Dendritic cell treated with granulocyte-macrophage colony-stimulating factor and Interleukin-4, amounts not matched to agents 40 ng/mL and 50 ng/mL, for 4 days (primary cell): ENCODE results near the gene IGSF1.

Experiments
- H3K27ac Mint-ChIP-seq: one replicate; pipeline ENCODE4 v1.8.0; 2022; ENCODE audit warnings: mild to moderate bottlenecking, mixed read lengths
- H3K27me3 Mint-ChIP-seq: one replicate; pipeline ENCODE4 v1.8.0; 2022; ENCODE audit warnings: mild to moderate bottlenecking, mixed read lengths
- H3K36me3 Mint-ChIP-seq: one replicate; pipeline ENCODE4 v1.8.0; 2022; ENCODE audit warnings: low read depth, mixed read lengths
- H3K4me1 Mint-ChIP-seq: one replicate; pipeline ENCODE4 v1.8.0; 2022; ENCODE audit warnings: low read depth, mixed read lengths
- H3K4me3 Mint-ChIP-seq: one replicate; pipeline ENCODE4 v1.8.0; 2022; ENCODE audit warnings: mild to moderate bottlenecking, moderate library complexity, mixed read lengths
- H3K9me3 Mint-ChIP-seq: one replicate; pipeline ENCODE4 v1.8.0; 2022; ENCODE audit warnings: mixed read lengths
- intact Hi-C: fragments of 100-400 bp; cut with micrococcal nuclease; formaldehyde crosslinking; loops from one replicate; pipeline ENCODE4 v1.15.0; 2022

Gene IGSF1

GRCh38 chrX:131288738-131289511, at the start of gene IGSF1:
TSS of gene IGSF1 (minus strand) at chrX:131289306. CDS start at chrX:131286674, 2,632 bp downstream.
- intact Hi-C loops: no loop called here
- peaks cover 21% of the 10 kb centered on the region for H3K27me3 Mint-ChIP-seq
- no peak within 1 kb of the TSS for H3K4me3 Mint-ChIP-seq
- no peaks in the 10 kb centered on the region for H3K4me1 Mint-ChIP-seq
- H3K36me3 Mint-ChIP-seq: no peaks in the 10 kb centered on the region
- H3K9me3 Mint-ChIP-seq: no peaks in the 10 kb centered on the region
- no peak within 1 kb of the TSS for H3K27ac Mint-ChIP-seq

GRCh38 chrX:131332331-131332730, 43.2 kb upstream of the IGSF1 start:
- intact Hi-C loops: no loop called here

GRCh38 chrX:131331152-131331551, 42.0 kb upstream of the IGSF1 start:
- Mint-ChIP-seq H3K9me3 (no peaks in the 10 kb centered on the region), H3K4me1 (no peaks in the 10 kb centered on the region), H3K4me3 (no peak overlapping the region), H3K27me3 (no peaks in the 10 kb centered on the region), H3K36me3 (no peaks in the 10 kb centered on the region), H3K27ac (no peak overlapping the region)
- intact Hi-C loops: no loop called here

More at GRCh38 chrX:131332331-131332730, 43.2 kb upstream of the IGSF1 start:
- H3K27me3 Mint-ChIP-seq: no peaks in the 10 kb centered on the region
- no peaks in the 10 kb centered on the region for H3K4me1 Mint-ChIP-seq
- no peaks in the 10 kb centered on the region for H3K9me3 Mint-ChIP-seq
- no peak overlapping the region for H3K27ac Mint-ChIP-seq
- H3K36me3 Mint-ChIP-seq: no peaks in the 10 kb centered on the region
- H3K4me3 Mint-ChIP-seq: no peak overlapping the region

- no peak overlapping the region for H3K4me3 Mint-ChIP-seq
- no peak overlapping the region for H3K27ac Mint-ChIP-seq
- no peaks in the 10 kb centered on the region for H3K27me3 Mint-ChIP-seq
- intact Hi-C loops: no loop called here
- H3K36me3 Mint-ChIP-seq: no peaks in the 10 kb centered on the region
- H3K4me1 Mint-ChIP-seq: no peaks in the 10 kb centered on the region
- H3K9me3 Mint-ChIP-seq: no peaks in the 10 kb centered on the region
These were observed 41.6 kb upstream of the IGSF1 start for GRCh38 chrX:131330735-131331134.

GRCh38 chrX:131322651-131323050, 33.5 kb upstream of the IGSF1 start:
- Mint-ChIP-seq H3K9me3 (no peaks in the 10 kb centered on the region), H3K27me3 (no peaks in the 10 kb centered on the region), H3K27ac (no peak overlapping the region), H3K36me3 (no peaks in the 10 kb centered on the region), H3K4me1 (no peaks in the 10 kb centered on the region), H3K4me3 (no peak overlapping the region)
- intact Hi-C loops: no loop called here

GRCh38 chrX:131317326-131317725, 28.2 kb upstream of the IGSF1 start:
- no peaks in the 10 kb centered on the region for H3K9me3 Mint-ChIP-seq
- H3K4me1 Mint-ChIP-seq: no peaks in the 10 kb centered on the region
- intact Hi-C loops: no loop called here
- no peak overlapping the region for H3K27ac Mint-ChIP-seq
- no peak overlapping the region for H3K4me3 Mint-ChIP-seq
- H3K27me3 Mint-ChIP-seq: no peaks in the 10 kb centered on the region
- H3K36me3 Mint-ChIP-seq: no peaks in the 10 kb centered on the region

GRCh38 chrX:131316260-131316659, 27.2 kb upstream of the IGSF1 start:
- intact Hi-C loops: no loop called here
- Mint-ChIP-seq H3K27me3 (no peaks in the 10 kb centered on the region), H3K4me1 (no peaks in the 10 kb centered on the region)

GRCh38 chrX:131308980-131309379, 19.9 kb upstream of the IGSF1 start:
- H3K9me3 Mint-ChIP-seq: no peaks in the 10 kb centered on the region
- H3K27ac Mint-ChIP-seq: no peak overlapping the region
- intact Hi-C loops: no loop called here
- H3K27me3 Mint-ChIP-seq: no peaks in the 10 kb centered on the region
- H3K4me3 Mint-ChIP-seq: no peak overlapping the region
- H3K4me1 Mint-ChIP-seq: no peaks in the 10 kb centered on the region
- no peaks in the 10 kb centered on the region for H3K36me3 Mint-ChIP-seq

More at GRCh38 chrX:131316260-131316659, 27.2 kb upstream of the IGSF1 start:
- Mint-ChIP-seq H3K9me3 (no peaks in the 10 kb centered on the region), H3K36me3 (no peaks in the 10 kb centered on the region), H3K4me3 (no peak overlapping the region), H3K27ac (no peak overlapping the region)

GRCh38 chrX:131306601-131307000, 17.5 kb upstream of the IGSF1 start:
- Mint-ChIP-seq H3K4me1 (no peaks in the 10 kb centered on the region), H3K36me3 (no peaks in the 10 kb centered on the region), H3K27me3 (no peaks in the 10 kb centered on the region), H3K9me3 (no peaks in the 10 kb centered on the region), H3K4me3 (no peak overlapping the region), H3K27ac (no peak overlapping the region)
- intact Hi-C loops: no loop called here

- intact Hi-C loops: no loop called here
- Mint-ChIP-seq H3K36me3 (no peaks in the 10 kb centered on the region), H3K4me1 (no peaks in the 10 kb centered on the region), H3K4me3 (no peak overlapping the region), H3K27me3 (no peaks in the 10 kb centered on the region), H3K27ac (no peak overlapping the region), H3K9me3 (no peaks in the 10 kb centered on the region)
These were observed 16.8 kb upstream of the IGSF1 start for GRCh38 chrX:131305926-131306325.

GRCh38 chrX:131302701-131303100, 13.6 kb upstream of the IGSF1 start:
- Mint-ChIP-seq H3K9me3 (no peaks in the 10 kb centered on the region), H3K36me3 (no peaks in the 10 kb centered on the region), H3K4me1 (no peaks in the 10 kb centered on the region), H3K27me3 (no peaks in the 10 kb centered on the region), H3K4me3 (no peak overlapping the region), H3K27ac (no peak overlapping the region)
- intact Hi-C loops: no loop called here

GRCh38 chrX:131301155-131301554, 12.0 kb upstream of the IGSF1 start:
- no peaks in the 10 kb centered on the region for H3K9me3 Mint-ChIP-seq
- no peak overlapping the region for H3K4me3 Mint-ChIP-seq
- H3K36me3 Mint-ChIP-seq: no peaks in the 10 kb centered on the region
- H3K27me3 Mint-ChIP-seq: no peaks in the 10 kb centered on the region
- H3K4me1 Mint-ChIP-seq: no peaks in the 10 kb centered on the region
- intact Hi-C loops: no loop called here
- no peak overlapping the region for H3K27ac Mint-ChIP-seq

- Mint-ChIP-seq H3K27me3 (no peaks in the 10 kb centered on the region), H3K36me3 (no peaks in the 10 kb centered on the region)
These were observed 9.7 kb upstream of the IGSF1 start for GRCh38 chrX:131298846-131299245.

GRCh38 chrX:131298036-131298435, 8.9 kb upstream of the IGSF1 start:
- Mint-ChIP-seq H3K27ac (no peak overlapping the region), H3K4me1 (no peaks in the 10 kb centered on the region), H3K36me3 (no peaks in the 10 kb centered on the region), H3K9me3 (no peaks in the 10 kb centered on the region), H3K4me3 (no peak overlapping the region), H3K27me3 (no peaks in the 10 kb centered on the region)
- intact Hi-C loops: no loop called here

More at GRCh38 chrX:131298846-131299245, 9.7 kb upstream of the IGSF1 start:
- Mint-ChIP-seq H3K27ac (no peak overlapping the region), H3K4me1 (no peaks in the 10 kb centered on the region), H3K9me3 (no peaks in the 10 kb centered on the region), H3K4me3 (no peak overlapping the region)
- intact Hi-C loops: no loop called here

- intact Hi-C loops: no loop called here
- no peak overlapping the region for H3K27ac Mint-ChIP-seq
- peaks cover 21% of the 10 kb centered on the region for H3K27me3 Mint-ChIP-seq
- no peaks in the 10 kb centered on the region for H3K36me3 Mint-ChIP-seq
- no peaks in the 10 kb centered on the region for H3K4me1 Mint-ChIP-seq
- no peaks in the 10 kb centered on the region for H3K9me3 Mint-ChIP-seq
- H3K4me3 Mint-ChIP-seq: no peak overlapping the region
These were observed 421 bp upstream of the IGSF1 start for GRCh38 chrX:131289527-131289926.
